A673 (cell line): Measurements from ENCODE around the gene NSRP1. TPM values are rescaled to one million over a fixed set of nuclear protein-coding genes. Genes with fewer than 3 reads are reported as not detected.

ENCODE experiments used
- BruUV-seq: library from RNA; stranded (reverse); fragments of 400-500 nt; replicated peaks from 2 replicates; lab custom pipeline; 2021; lab: Mats Ljungman, UMichigan
- CTCF ChIA-PET: fragments of 300-600 bp; sonication (Branson Sonifier 250); formaldehyde crosslinking; loops from one replicate; lab custom pipeline; 2022; ENCODE audit warnings: antibody characterized with exemption; lab: Charles Lee
- POLR2A ChIA-PET: fragments of 300-600 bp; sonication (Branson Sonifier 250); formaldehyde crosslinking; loops from one replicate; lab custom pipeline; 2022; ENCODE audit warnings: antibody characterized with exemption; ENCODE audit not compliant: low non-redundant PET; lab: Charles Lee
- DNase-seq: peaks from one replicate; pipeline ENCODE4 v3.0.0-alpha.2; 2015; ENCODE audit warnings: low spot score
- H3K27ac ChIP-seq: fragments of 200-600 bp; sonication (generic); 2 replicates; pipeline ENCODE4 v1.5.1; 2016; ENCODE audit warnings: mixed run types, low read depth, mild to moderate bottlenecking, mixed read lengths, antibody characterized with exemption, low read length; ENCODE audit not compliant: poor library complexity, severe bottlenecking
- H3K27me3 ChIP-seq: fragments of 200-600 bp; sonication (generic); replicated peaks from 2 replicates; pipeline ENCODE4 v1.6.1; 2017; ENCODE audit warnings: mixed run types, low read depth, mild to moderate bottlenecking, mixed read lengths, antibody characterized with exemption, low read length; ENCODE audit not compliant: insufficient read depth, poor library complexity
- H3K36me3 ChIP-seq: fragments of 200-600 bp; sonication (generic); 2 replicates; pipeline ENCODE4 v1.6.1; 2016; ENCODE audit warnings: mixed run types, mild to moderate bottlenecking, mixed read lengths, antibody characterized with exemption, low read length; ENCODE audit not compliant: insufficient read depth, poor library complexity, severe bottlenecking
- H3K4me1 ChIP-seq: fragments of 200-600 bp; sonication (generic); 2 replicates; pipeline ENCODE4 v1.6.1; 2017; ENCODE audit warnings: mixed run types, mild to moderate bottlenecking, mixed read lengths, antibody characterized with exemption, low read length; ENCODE audit not compliant: insufficient read depth, poor library complexity, severe bottlenecking
- H3K4me3 ChIP-seq: fragments of 200-600 bp; sonication (generic); 2 replicates; pipeline ENCODE4 v1.5.1; 2016; ENCODE audit warnings: low read depth, mixed run types, mild to moderate bottlenecking, mixed read lengths, low read length; ENCODE audit not compliant: poor library complexity, severe bottlenecking
- H3K9me3 ChIP-seq: fragments of 200-600 bp; sonication (generic); 2 replicates; pipeline ENCODE4 v1.6.1; 2016; ENCODE audit warnings: mixed run types, low read depth, mild to moderate bottlenecking, mixed read lengths, antibody characterized with exemption, low read length; ENCODE audit not compliant: poor library complexity, severe bottlenecking
- CTCF ChIP-seq: fragments of 300-800, 200-600 bp; sonication (generic); conservative IDR thresholded peaks from 2 replicates; pipeline ENCODE4 v1.5.1; 2017; ENCODE audit warnings: low read depth, mild to moderate bottlenecking, antibody characterized with exemption, low read length, moderate library complexity, mixed read lengths
- EZH2 ChIP-seq: fragments of 200-600 bp; sonication (generic); IDR thresholded peaks from 2 replicates; pipeline ENCODE4 v1.6.1; 2017; ENCODE audit warnings: borderline replicate concordance, low read depth, mild to moderate bottlenecking, mixed read lengths, antibody characterized with exemption, low read length; ENCODE audit not compliant: poor library complexity, severe bottlenecking
- intact Hi-C: fragments of 100-400 bp; cut with micrococcal nuclease; formaldehyde crosslinking; loops from one replicate; pipeline ENCODE4 v1.10.0; 2022; ENCODE audit not compliant: unreplicated experiment
- total RNA-seq: library from RNA; stranded (reverse); gene quantifications from 2 replicates; pipeline ENCODE4 v1.2.3, GENCODE V29; 2021

NSRP1 gene
- total RNA-seq, 1 experiment from 2014 or later, result 43.5 TPM

GRCh38 chr17:30095507-30096244 is 20.9 kb upstream of the NSRP1 start:
- TF ChIP-seq EZH2, result no peak
- peak; percentile 72 for TF ChIP-seq CTCF
- ChIA-PET POLR2A (no interaction called here), CTCF (interaction anchor here (0.5 to 1.5 kb wide), 6 partner anchors 9 to 972 kb away, joined by 3 to 10 read pairs (median 4); no protein-coding TSS in a partner anchor)
- intact Hi-C loops, result loop anchor here (2.0 kb wide), 1 partner anchor 165 kb away; the partner anchor contains the start of gene SSH2
- Histone ChIP-seq H3K4me3 (no peak overlapping the region), H3K4me1 (peaks cover 45% of the 10 kb centered on the region), H3K27me3 (no peaks in the 10 kb centered on the region), H3K27ac (peak overlapping the region; percentile 23), H3K9me3 (no peaks in the 10 kb centered on the region), H3K36me3 (no peaks in the 10 kb centered on the region)
- BruUV-seq, result no TSS peak
- peak; percentile 85 for DNase-seq

- ChIA-PET POLR2A (no interaction called here), CTCF (no interaction called here)
- no peaks in the 10 kb centered on the region for H3K36me3 ChIP-seq
- TF ChIP-seq EZH2 (no peak), CTCF (no peak)
- BruUV-seq, result no TSS peak
- no peaks in the 10 kb centered on the region for H3K9me3 ChIP-seq
- no peaks in the 10 kb centered on the region for H3K27me3 ChIP-seq
- no peak overlapping the region for H3K4me3 ChIP-seq
- H3K27ac ChIP-seq, result no peak overlapping the region
- intact Hi-C loops, result loop anchor here (5.0 kb wide), 1 partner anchor 175 kb away; no protein-coding TSS in a partner anchor
- no peak for DNase-seq
- no peaks in the 10 kb centered on the region for H3K4me1 ChIP-seq
Measured at GRCh38 chr17:30101686-30102390, 14.8 kb upstream of the NSRP1 start.

GRCh38 chr17:30103921-30104320 is 12.7 kb upstream of the NSRP1 start:
- CTCF ChIA-PET, result interaction anchor here (0.7 to 1.9 kb wide), 10 partner anchors 8 to 1731 kb away, joined by 3 to 15 read pairs (median 4); partner anchors contain the start of gene SLC6A4
- Histone ChIP-seq H3K27ac (no peak overlapping the region), H3K27me3 (no peaks in the 10 kb centered on the region), H3K36me3 (no peaks in the 10 kb centered on the region), H3K4me1 (no peaks in the 10 kb centered on the region), H3K4me3 (no peak overlapping the region), H3K9me3 (no peaks in the 10 kb centered on the region)
- no peak for TF ChIP-seq EZH2
- no peak for TF ChIP-seq CTCF
- POLR2A ChIA-PET, result no interaction called here
- intact Hi-C loops, result loop anchor here (1.0 to 5.0 kb wide), 2 partner anchors 173 to 232 kb away; no protein-coding TSS in a partner anchor
- DNase-seq, result no peak
- no TSS peak for BruUV-seq
